H9 (cell line): Measurements from ENCODE around the gene F7. TPM values are rescaled to one million over a fixed set of nuclear protein-coding genes. Genes with fewer than 3 reads are reported as not detected.

Experiments
- DNase-seq: peaks from one replicate; pipeline ENCODE4 v3.0.0-alpha.2; 2017
- H2AFZ ChIP-seq: one replicate; pipeline ENCODE4 v1.6.1; 2013; ENCODE audit warnings: mild to moderate bottlenecking, low read length, control low read depth, moderate library complexity
- H2AK5ac ChIP-seq: 2 replicates; pipeline ENCODE4 v1.6.1; 2013; ENCODE audit warnings: low read length, control low read depth, mixed read lengths; ENCODE audit not compliant: insufficient read length
- H2BK120ac ChIP-seq: one replicate; pipeline ENCODE4 v1.6.1; 2013; ENCODE audit warnings: low read depth, mild to moderate bottlenecking, low read length, control low read depth, inconsistent platforms; ENCODE audit not compliant: poor library complexity, severe bottlenecking
- H2BK12ac ChIP-seq: 2 replicates; pipeline ENCODE4 v1.6.1; 2013; ENCODE audit warnings: low read length, control low read depth, mixed read lengths, low read depth; ENCODE audit not compliant: insufficient read length
- H2BK15ac ChIP-seq: 2 replicates; pipeline ENCODE4 v1.6.1; 2013; ENCODE audit warnings: low read depth, low read length, control low read depth
- H2BK20ac ChIP-seq: one replicate; pipeline ENCODE4 v1.6.1; 2013; ENCODE audit warnings: low read depth, mild to moderate bottlenecking, low read length, control low read depth, inconsistent platforms; ENCODE audit not compliant: poor library complexity, severe bottlenecking
- H2BK5ac ChIP-seq: 2 replicates; pipeline ENCODE4 v1.6.1; 2013; ENCODE audit warnings: low read length, control low read depth, mixed read lengths; ENCODE audit not compliant: insufficient read length
- H3K14ac ChIP-seq: 2 replicates; pipeline ENCODE4 v1.6.1; 2013; ENCODE audit warnings: low read length, control low read depth; ENCODE audit not compliant: insufficient read depth
- H3K18ac ChIP-seq: 2 replicates; pipeline ENCODE4 v1.6.1; 2013; ENCODE audit warnings: low read depth, mild to moderate bottlenecking, mixed read lengths, low read length, control low read depth; ENCODE audit not compliant: insufficient read length
- H3K23ac ChIP-seq: 2 replicates; pipeline ENCODE4 v1.6.1; 2013; ENCODE audit warnings: low read length, control low read depth, mixed read lengths, low read depth; ENCODE audit not compliant: insufficient read length
- H3K23me2 ChIP-seq: 2 replicates; pipeline ENCODE4 v1.6.1; 2013; ENCODE audit warnings: low read depth, mild to moderate bottlenecking, mixed read lengths, low read length, control low read depth; ENCODE audit not compliant: insufficient read length, poor library complexity, severe bottlenecking
- H3K27ac ChIP-seq: 2 replicates; pipeline ENCODE4 v1.5.1; 2013; ENCODE audit warnings: low read length, control low read depth, mixed read lengths, low read depth; ENCODE audit not compliant: insufficient read length
- H3K27me3 ChIP-seq: 2 replicates; pipeline ENCODE4 v1.6.1; 2013; ENCODE audit warnings: low read length, control low read depth, inconsistent platforms; ENCODE audit not compliant: insufficient read depth
- H3K4ac ChIP-seq: 2 replicates; pipeline ENCODE4 v1.6.1; 2013; ENCODE audit warnings: low read depth, mild to moderate bottlenecking, control low read depth, inconsistent platforms, low read length, moderate library complexity
- H3K4me1 ChIP-seq: 2 replicates; pipeline ENCODE4 v1.6.1; 2013; ENCODE audit warnings: low read length, control low read depth, inconsistent platforms; ENCODE audit not compliant: insufficient read depth
- H3K4me2 ChIP-seq: 2 replicates; pipeline ENCODE4 v1.6.1; 2013; ENCODE audit warnings: low read length, control low read depth, mixed read lengths; ENCODE audit not compliant: insufficient read length, insufficient read depth
- H3K56ac ChIP-seq: 2 replicates; pipeline ENCODE4 v1.6.1; 2013; ENCODE audit warnings: low read depth, mild to moderate bottlenecking, mixed read lengths, low read length, control low read depth; ENCODE audit not compliant: insufficient read length
- H3K79me1 ChIP-seq: 2 replicates; pipeline ENCODE4 v1.6.1; 2013; ENCODE audit warnings: low read depth, mild to moderate bottlenecking, moderate library complexity, low read length, control low read depth, inconsistent platforms; ENCODE audit not compliant: insufficient read depth, poor library complexity, severe bottlenecking
- H3K79me2 ChIP-seq: 2 replicates; pipeline ENCODE4 v1.6.1; 2013; ENCODE audit warnings: low read length, control low read depth, inconsistent platforms; ENCODE audit not compliant: insufficient read depth
- H3K9ac ChIP-seq: 2 replicates; pipeline ENCODE4 v1.6.1; 2013; ENCODE audit warnings: low read length, control low read depth, mixed read lengths; ENCODE audit not compliant: insufficient read length; ENCODE audit errors: extremely low read depth
- H3K9me3 ChIP-seq: one replicate; pipeline ENCODE4 v1.6.1; 2013; ENCODE audit warnings: low read depth, low read length, inconsistent platforms; ENCODE audit not compliant: control insufficient read depth
- H3T11ph ChIP-seq: one replicate; pipeline ENCODE4 v1.6.1; 2013; ENCODE audit warnings: mild to moderate bottlenecking, low read length, control low read depth, inconsistent platforms
- H4K20me1 ChIP-seq: one replicate; pipeline ENCODE4 v1.6.1; 2013; ENCODE audit not compliant: control insufficient read depth, insufficient read length, insufficient read depth
- H4K5ac ChIP-seq: 2 replicates; pipeline ENCODE4 v1.6.1; 2013; ENCODE audit warnings: low read depth, mild to moderate bottlenecking, mixed read lengths, low read length, control low read depth; ENCODE audit not compliant: insufficient read length
- H4K8ac ChIP-seq: replicated peaks from 2 replicates; pipeline ENCODE4 v1.6.1; 2013; ENCODE audit warnings: low read length, control low read depth, mixed read lengths, low read depth; ENCODE audit not compliant: insufficient read length
- H4K91ac ChIP-seq: 2 replicates; pipeline ENCODE4 v1.6.1; 2013; ENCODE audit warnings: low read depth, mild to moderate bottlenecking, moderate library complexity, mixed read lengths, low read length, control low read depth; ENCODE audit not compliant: insufficient read length
- H3K27ac Mint-ChIP-seq, 3 experiments: 2 replicates in 2 of 3; 3 replicates in 1 of 3; pipeline ENCODE4 v1.8.0; 2020 to 2021; ENCODE audit warnings: mixed read lengths in 3 of 3, mild to moderate bottlenecking in 1 of 3, moderate library complexity in 1 of 3
- H3K27me3 Mint-ChIP-seq: 2 replicates; pipeline ENCODE4 v1.8.0; 2021; ENCODE audit warnings: low read depth, mild to moderate bottlenecking, moderate library complexity, mixed read lengths
- H3K36me3 Mint-ChIP-seq, 3 experiments: 2 replicates in 2 of 3; 3 replicates in 1 of 3; pipeline ENCODE4 v1.8.0; 2020 to 2021; ENCODE audit warnings: low read depth in 3 of 3, mixed read lengths in 3 of 3; ENCODE audit not compliant: insufficient read depth in 1 of 3
- H3K4me1 Mint-ChIP-seq, 2 experiments: 2 replicates each; pipeline ENCODE4 v1.8.0; 2020; ENCODE audit warnings: mixed read lengths in 2 of 2
- H3K4me3 Mint-ChIP-seq, 2 experiments: 2 replicates in 1 of 2; 3 replicates in 1 of 2; pipeline ENCODE4 v1.8.0; 2020 to 2021; ENCODE audit warnings: mild to moderate bottlenecking in 2 of 2, mixed read lengths in 2 of 2, moderate library complexity in 1 of 2
- H3K9me3 Mint-ChIP-seq, 2 experiments: 2 replicates in 1 of 2; 3 replicates in 1 of 2; pipeline ENCODE4 v1.8.0; 2020; ENCODE audit warnings: mild to moderate bottlenecking in 2 of 2, mixed read lengths in 2 of 2, moderate library complexity in 1 of 2
- WGBS: extraction: QIAGEN DNeasy Blood & Tissue Kit; methylation state at CpG from one replicate; pipeline ENCODE4 v1.1.7; 2013; ENCODE audit warnings: missing lambda C conversion rate, low lambda C conversion rate, mixed read lengths; ENCODE audit not compliant: insufficient read length; ENCODE audit errors: extremely low coverage; 5-methylcytosine and 5-hydroxymethylcytosine counted together
- total RNA-seq: library from RNA; stranded (reverse); gene quantifications from 2 replicates; pipeline ENCODE4 v1.2.1, GENCODE V29; 2021
- TF ChIP-seq, protein P1 (sequence below): fragments of 200-600 bp; sonication (generic); conservative IDR thresholded peaks from 3 replicates; pipeline ENCODE4 v1.8.0; 2021; ENCODE audit warnings: antibody characterized with exemption, mild to moderate bottlenecking

The F7 gene
- total RNA-seq, 1 experiment from 2014 or later = 0.81 TPM

DNA sequence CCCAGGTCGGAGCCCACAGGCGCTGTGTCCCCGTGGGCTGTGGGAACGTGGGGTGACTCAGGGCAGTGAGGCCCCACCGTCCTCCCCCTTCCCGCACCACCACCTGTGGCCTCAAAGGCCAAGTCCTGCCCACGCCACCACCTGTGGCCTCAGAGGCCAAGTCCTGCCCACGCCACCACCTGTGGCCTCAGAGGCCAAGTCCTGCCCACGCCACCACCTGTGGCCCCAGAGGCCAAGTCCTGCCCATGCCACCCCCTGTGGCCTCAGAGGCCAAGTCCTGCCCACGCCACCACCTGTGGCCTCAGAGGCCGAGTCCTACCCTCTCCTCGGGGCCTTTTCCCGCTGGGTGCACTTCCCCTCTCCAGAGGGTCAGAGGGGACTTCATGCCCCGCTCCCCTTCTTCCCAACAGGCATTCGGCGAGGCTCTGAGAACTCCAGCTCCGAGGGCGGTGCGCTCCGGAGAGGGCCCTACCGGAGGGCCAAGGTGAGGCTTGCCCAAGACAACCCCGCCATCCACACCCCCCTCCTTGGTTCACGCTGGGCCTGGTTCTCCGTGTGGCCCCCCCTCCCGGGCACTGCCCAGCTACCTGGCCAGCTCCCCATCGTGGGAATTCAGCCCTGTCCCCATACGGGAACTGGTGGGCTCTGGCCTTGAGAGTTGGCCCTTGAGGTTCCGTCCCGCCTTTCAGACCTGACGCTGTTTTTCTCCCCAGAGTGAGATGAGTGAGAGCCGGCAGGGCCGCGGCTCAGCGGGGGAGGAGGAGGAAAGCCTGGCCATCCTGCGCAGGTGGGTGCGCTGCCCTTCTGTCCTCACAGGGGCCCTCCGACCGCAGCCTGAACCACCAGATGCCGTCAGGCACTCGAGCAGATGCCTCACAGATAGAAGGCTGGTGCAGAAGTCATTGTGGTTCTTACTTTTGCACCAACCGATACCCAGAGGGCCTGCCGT, 27.4 kb upstream of the F7 start:
- H3K4me3 Mint-ChIP-seq = no peak overlapping the region
- no peaks in the 10 kb centered on the region for H3K4me1 ChIP-seq
- no peaks in the 10 kb centered on the region for H3K79me2 ChIP-seq

More for the DNA sequence above, 27.4 kb upstream of the F7 start:
- no peak overlapping the region for H3K4ac ChIP-seq
- no peak overlapping the region for H3K56ac ChIP-seq
- TF ChIP-seq, protein P1, sequence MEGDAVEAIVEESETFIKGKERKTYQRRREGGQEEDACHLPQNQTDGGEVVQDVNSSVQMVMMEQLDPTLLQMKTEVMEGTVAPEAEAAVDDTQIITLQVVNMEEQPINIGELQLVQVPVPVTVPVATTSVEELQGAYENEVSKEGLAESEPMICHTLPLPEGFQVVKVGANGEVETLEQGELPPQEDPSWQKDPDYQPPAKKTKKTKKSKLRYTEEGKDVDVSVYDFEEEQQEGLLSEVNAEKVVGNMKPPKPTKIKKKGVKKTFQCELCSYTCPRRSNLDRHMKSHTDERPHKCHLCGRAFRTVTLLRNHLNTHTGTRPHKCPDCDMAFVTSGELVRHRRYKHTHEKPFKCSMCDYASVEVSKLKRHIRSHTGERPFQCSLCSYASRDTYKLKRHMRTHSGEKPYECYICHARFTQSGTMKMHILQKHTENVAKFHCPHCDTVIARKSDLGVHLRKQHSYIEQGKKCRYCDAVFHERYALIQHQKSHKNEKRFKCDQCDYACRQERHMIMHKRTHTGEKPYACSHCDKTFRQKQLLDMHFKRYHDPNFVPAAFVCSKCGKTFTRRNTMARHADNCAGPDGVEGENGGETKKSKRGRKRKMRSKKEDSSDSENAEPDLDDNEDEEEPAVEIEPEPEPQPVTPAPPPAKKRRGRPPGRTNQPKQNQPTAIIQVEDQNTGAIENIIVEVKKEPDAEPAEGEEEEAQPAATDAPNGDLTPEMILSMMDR = no peak
- no peak overlapping the region for H3K23ac ChIP-seq
- H3K9ac ChIP-seq = no peak overlapping the region
- no peak overlapping the region for H2BK15ac ChIP-seq
- H3K79me1 ChIP-seq = no peaks in the 10 kb centered on the region
- no peak for DNase-seq
- no peak overlapping the region for H2BK120ac ChIP-seq
- no peaks in the 10 kb centered on the region for H3K27me3 Mint-ChIP-seq
- no peak overlapping the region for H3K18ac ChIP-seq
- no peaks in the 10 kb centered on the region for H4K20me1 ChIP-seq
- no peak overlapping the region for H3T11ph ChIP-seq
- H3K27me3 ChIP-seq = no peaks in the 10 kb centered on the region
- no CpG with 5 or more reads among the region's 42 CpGs for WGBS
- no peak overlapping the region for H2AK5ac ChIP-seq
- H3K27ac ChIP-seq = no peak overlapping the region
- H3K4me2 ChIP-seq = no peak overlapping the region
- no peaks in the 10 kb centered on the region for H3K23me2 ChIP-seq
- no peak overlapping the region for H2AFZ ChIP-seq
- H3K4me1 Mint-ChIP-seq = no peaks in the 10 kb centered on the region
- no peak overlapping the region for H2BK12ac ChIP-seq
- H4K8ac ChIP-seq = no peak overlapping the region
- no peak overlapping the region for H2BK5ac ChIP-seq
- H4K5ac ChIP-seq = no peak overlapping the region
- H3K14ac ChIP-seq = no peak overlapping the region
- no peaks in the 10 kb centered on the region for H3K9me3 ChIP-seq
- no peak overlapping the region for H2BK20ac ChIP-seq
- no peak overlapping the region for H4K91ac ChIP-seq
- no peaks in the 10 kb centered on the region for H3K9me3 Mint-ChIP-seq
- no peak overlapping the region; a peak in 1 of 7 replicates for H3K27ac Mint-ChIP-seq
- peaks cover 4 to 15% (median 13%) of the 10 kb centered on the region in 3 experiments; a peak in 5 of 7 replicates for H3K36me3 Mint-ChIP-seq
